Retina (tissue), 1 donor: ENCODE data around the gene BRS3.

ENCODE experiments used
- DNase-seq: peaks from one replicate; pipeline ENCODE4 v3.0.0-alpha.2; 2016

Gene BRS3

DNA sequence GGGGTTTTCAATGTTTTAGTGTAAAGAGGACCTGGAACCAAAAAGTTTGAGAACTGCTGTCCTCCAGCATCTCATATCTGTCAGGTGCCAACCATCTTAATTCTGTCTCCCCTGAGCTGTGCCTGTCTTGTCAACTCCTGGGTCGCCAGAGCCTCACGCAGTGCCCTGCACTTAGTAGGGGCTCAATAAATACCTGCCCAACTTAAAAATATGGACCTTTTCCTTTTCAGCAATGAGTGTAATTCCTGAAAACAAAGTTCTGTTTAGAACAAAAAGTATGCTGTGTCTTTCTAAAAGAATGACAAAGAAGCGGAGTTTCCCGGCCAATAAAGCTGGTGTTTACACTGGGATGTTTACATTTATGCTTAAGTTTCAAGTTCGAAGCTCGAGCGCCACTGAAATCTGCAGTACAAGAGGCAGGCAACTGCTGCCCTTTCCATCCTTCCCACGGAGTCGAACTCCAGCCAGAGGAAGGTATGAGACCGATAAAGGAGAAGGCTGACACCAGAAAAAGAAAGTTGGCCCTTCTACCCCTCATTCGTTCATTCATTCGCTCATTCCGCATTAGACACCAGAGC lies 8.5 kb downstream of the BRS3 start:
- DNase-seq, result no peak

DNA sequence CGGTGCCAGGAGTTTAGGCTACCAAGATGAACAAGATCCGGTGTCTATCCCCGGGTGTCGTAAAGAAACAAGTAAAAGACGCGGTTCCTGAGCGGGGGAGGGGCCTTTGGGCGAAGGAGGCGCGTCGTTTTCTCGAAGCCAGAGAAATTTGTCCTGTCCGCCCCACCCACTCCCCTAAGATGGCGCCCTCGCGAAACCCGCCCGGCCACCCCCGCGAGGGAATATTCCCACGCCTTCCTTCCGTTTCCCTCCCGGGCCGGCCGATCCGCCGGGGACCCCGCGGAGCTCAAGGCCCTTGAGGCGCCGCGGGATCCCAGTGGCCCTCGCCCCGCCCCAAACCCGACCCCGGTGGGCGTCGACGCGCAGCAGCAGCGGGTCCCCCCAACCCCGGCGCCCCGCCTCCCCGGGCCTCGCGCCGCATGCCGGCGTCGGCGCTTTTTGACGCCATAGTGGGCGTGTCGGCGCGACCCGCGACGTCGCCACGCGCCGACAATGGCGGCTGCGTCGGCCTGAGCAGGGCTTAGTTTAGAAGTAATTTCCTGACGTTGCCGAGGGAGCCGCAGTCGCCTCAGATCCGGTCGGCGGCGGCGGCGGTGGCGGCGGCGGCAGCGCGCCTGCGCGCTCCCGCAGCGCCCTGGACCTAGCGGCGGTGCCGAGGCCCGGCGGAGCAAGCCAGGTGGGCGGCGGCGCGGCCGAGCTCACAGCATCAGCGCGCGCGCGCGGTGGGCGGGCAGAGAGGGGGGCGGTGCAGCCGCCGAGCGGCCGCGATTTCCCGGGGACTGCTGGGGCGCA lies 9.2 kb downstream of the BRS3 start:
- DNase-seq, result peak; percentile 85

DNA sequence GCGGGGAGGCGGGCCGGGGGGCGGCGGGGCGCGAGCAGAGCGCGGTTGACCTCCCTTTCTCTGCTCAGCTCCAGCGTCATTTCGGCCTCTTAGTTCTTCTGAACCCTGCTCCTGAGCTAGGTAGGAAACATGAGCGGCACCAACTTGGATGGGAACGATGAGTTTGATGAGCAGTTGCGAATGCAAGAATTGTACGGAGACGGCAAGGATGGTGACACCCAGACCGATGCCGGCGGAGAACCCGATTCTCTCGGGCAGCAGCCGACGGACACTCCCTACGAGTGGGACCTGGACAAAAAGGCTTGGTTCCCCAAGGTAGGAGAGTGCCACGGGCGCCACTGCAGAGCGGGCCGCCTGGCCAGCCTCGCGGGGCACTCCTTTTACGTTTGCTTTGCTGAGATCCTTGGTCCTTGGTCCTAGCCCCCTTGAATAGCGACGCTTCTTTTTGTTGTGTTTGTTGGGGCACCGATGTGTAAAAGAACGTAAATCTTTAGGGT lies 9.9 kb downstream of the BRS3 start, which contains the start of gene HTATSF1:
TSS of gene HTATSF1 (plus strand) at position 37 of the 497 bp plus-strand sequence. CDS start at position 130, 93 bp downstream.
- peak; percentile 61 for DNase-seq

DNA sequence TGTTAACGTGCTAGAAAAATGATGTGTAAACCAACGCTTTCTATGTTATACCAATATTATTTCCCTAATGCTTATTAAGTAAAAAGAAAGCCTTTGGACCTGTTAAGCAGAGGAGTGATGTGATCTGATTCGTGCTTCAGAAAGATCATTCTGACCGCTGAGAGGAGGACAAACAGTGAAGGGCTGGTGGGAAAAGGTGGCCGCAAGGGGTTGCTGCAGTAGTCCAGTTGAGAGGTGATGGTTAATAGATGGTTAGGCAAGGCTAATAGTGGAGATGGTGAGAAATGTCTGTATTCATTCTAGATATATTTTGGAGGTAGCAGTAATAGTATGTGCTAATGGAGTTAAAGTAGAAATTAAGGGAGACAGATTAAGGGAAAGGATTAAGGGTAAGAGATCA lies 31.3 kb downstream of the BRS3 start:
- DNase-seq, result no peak

DNA sequence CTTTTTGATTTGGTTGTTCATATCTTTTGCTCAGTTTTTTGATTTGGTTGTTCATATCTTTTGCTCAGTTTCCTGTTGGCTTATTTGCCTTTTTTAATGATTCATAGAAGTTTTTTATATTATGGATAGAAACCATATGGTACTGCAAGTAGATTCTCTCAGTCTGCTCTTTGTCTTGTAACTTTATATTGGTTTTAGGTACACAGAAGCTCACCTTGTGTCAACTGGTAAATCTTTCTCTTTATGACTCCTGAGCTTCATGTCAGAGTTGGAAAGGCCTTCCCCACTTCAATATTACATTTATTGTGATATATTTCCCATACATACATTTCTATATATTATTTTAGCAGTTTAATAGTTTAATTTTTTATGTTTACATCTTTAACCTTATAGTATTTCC lies 36.0 kb downstream of the BRS3 start:
- no peak for DNase-seq

DNA sequence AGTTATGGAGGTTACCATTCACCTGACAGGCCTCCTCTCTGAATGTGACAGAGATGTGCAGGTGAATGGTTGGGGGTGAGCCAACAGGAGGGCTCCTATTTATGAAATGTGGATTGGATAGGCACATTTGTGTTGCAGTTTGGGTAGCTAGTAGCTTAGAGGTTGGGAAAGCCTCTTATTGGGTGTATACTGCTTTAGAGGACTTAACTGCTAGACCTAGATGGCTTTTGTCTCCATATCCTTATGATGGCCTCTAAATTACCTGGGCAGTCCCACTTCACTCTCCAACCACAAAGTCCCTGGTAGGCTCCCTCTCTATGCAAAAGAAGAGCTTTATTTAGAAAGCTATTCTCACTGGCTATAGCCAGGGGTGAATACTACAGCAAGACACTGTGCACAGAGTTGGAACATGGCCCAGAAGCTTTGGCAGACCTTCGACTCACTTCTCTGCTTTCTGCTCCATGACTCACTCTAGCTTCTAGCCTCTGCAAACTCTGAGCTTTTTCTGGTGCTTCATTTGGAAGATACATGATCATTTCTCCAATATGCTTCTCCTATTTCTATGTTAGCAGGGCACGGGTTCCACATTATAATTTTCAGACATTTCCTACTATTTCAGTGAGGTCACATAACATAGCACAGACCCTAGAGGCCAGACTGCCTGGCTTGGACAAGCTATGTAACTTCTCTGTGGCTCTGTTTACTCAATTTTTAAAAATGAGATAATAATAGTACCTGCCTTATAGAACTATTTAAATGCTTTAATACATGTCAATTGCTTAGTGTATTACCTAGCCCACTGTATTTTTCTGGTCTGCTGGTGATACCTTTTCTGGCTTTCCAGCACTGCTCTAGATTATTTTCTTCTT lies 38.2 kb downstream of the BRS3 start:
- DNase-seq, result no peak

DNA sequence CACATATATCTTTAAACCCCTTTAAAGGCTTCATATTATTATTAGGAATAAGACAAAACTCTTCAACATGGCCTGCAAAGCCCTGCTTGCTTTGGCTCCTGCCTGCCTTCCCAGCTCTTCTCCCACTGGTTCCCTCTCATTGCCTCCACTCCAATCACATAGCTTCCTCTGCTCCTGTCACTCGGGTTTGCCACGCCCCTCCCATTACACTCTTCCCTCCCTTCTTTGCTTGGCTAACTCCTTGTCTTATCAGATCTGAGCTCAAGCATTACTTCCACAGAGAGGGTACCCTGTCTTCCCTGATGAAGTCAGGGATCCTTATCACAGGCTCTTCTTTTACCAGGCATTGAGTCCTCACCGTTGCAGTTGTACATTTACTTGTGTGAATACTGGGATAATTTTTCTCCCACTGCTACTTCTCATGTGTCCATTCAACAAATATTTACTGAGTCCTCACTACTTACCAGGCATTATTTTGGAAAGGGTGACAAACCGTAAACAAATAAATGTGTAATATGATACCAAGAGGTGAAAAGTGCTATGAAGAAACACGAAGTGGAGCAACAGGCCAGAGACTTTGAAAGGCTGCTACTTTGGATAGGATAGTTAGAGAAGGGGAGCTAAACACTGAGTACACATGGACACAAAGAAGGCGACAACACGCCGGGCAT lies 41.0 kb downstream of the BRS3 start:
- no peak for DNase-seq

DNA sequence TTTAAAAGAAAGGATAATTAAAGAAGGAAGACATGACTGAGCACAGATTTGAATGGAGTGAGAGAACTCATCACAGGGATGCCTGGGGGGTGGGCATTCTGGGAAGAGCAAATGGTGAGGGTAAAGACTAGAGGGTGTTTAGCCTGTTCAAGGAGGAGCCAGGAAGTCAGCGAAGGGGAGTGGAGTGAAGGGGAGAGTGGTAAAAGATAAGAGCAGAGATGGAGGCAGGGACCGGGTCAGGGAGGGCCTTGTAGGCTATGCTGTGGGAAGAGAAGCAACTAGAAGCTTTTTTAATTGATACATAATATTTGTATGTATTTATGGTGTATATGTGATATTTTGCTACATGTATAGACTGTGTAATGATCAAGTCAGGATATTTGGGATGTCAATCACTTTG lies 42.0 kb downstream of the BRS3 start:
- DNase-seq, result no peak

DNA sequence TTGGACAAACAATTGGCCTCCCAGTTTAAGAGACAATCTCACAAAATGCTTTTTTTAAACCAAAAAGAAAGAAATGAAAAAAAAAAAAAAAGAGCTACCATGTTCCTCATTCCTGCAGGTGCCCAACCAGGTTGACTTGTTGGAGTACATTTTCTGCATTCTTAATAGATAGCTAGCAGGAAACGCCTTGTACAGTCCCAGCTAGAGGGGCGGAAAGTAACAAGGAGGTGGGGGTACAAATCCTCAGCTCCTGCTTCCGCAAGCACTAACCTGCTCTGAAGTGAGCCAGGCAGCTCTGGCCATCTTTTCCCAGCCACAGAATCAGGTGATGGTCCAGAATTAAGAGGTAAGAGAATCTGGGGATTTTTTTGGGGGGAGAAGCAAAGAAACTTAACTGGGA lies 44.2 kb downstream of the BRS3 start, which contains the start of gene VGLL1:
TSS of gene VGLL1 (plus strand) at position 265 of the 400 bp plus-strand sequence. CDS start 3,806 bp downstream, outside the sequence.
- DNase-seq, result no peak

DNA sequence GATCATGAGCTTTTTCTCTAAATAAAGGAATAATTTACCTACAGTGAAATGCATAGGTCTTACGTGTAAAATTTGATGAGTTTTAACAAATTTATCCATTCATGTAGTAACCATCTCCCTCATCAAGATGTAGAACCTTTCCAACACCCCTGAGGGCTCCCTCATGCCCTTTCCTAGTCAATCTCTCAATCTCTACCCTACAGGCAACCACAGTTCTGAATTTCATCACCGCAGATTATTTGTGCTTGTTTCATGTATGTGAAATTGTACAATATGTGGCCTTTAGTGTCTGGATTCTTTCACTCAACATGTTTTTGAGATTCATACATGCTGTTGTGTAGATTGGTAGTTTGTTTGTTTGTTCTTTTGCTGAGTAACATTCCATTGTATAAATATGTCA lies 46.4 kb downstream of the BRS3 start:
- no peak for DNase-seq

DNA sequence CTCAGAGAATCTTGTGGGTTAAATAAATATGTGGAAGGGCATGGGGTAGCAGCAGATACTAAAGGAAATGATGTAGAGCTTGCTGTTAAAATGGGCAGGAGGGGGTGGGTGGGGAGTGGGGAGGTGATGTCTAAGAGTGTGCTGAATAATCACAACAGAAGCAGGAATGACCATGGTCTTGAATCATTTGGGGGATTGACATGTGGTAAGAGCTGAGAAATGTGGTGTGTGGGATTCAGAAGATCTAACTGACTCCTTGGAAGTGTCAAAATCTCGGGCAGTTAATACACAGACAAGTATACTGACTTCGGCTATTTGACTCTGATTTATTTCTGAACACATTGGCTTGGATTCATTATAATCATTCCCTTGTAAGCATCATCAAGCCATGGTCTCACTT lies 51.1 kb downstream of the BRS3 start:
- DNase-seq, result no peak

DNA sequence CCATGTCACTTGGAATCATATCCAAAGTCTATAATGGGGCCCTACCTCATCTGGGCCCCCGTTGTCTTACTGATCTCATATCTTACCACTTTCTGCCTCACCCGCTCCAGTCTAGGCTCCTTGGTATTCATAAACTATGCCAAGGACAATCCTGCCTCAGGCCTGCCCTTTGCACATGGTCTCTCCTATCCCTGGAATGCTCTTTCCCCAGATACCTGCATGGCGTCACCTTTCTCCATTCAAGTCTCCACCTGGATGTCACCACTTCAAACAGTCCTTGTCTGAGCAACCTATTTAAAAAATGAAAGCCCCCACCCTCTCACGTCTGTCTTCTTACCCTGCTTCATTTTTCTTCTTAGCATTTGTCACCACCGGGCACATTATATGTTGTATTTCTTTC lies 52.5 kb downstream of the BRS3 start:
- no peak for DNase-seq

DNA sequence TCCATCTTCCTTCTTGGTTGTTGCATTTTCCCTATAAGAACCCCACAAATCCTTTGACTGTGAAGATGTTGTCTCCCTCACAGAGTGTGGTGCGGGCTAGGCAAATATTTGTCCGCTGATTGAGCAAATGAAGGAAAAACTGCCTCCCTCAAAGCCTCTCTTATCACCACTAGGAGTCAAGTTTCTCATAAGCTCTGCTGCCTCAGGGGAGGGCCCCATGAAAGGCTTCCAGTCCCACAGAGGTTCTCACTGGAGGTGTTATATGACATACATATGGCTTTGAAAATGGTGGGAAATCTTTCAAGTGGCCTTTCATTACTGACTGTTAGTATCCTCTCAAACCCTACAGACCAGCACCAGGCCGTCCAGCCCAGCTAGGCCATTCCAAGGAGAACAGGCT lies 53.5 kb downstream of the BRS3 start:
- DNase-seq, result no peak

DNA sequence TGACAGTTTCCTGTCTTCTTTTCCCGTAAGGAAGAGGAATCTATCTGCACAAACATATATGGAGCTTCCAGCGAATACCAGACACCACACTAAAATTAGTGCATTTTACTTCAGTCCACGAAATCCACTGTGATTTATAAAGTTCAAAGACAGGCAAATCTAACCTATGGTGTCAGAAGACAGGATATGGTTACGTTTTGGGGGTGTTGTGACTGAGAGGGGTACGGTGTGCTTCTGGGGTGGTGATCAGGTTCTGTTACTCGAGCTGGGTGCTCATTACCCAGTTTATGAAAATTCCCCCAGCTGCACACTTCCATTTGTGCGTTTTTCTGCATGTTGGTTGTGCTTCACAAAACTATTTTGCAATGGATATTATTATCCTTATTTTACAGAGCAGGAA lies 54.5 kb downstream of the BRS3 start:
- DNase-seq, result no peak
